Stimulated activated CD4-positive, alpha-beta T cell treated with anti-CD3 and anti-CD28 coated beads, Interleukin-2, amount 100 ng/mL, for 24 hours (primary cell): ENCODE measurements around the gene MUC22.
"Not testable (repeated sequence)": the region's sequence is repeated elsewhere in the genome, so short reads cannot be mapped to it uniquely, and the experiment has no call there.

Experiments
- DNase-seq, 2 donors: peaks; one replicate each; pipeline ENCODE4 v3.0.0-alpha.2; 2020

MUC22 gene

GRCh38 chr6:31010393-31011060 lies at the start of gene MUC22:
Gene MUC22 (plus strand): TSS chr6:31010474. CDS start chr6:31010707, 233 bp downstream.
- peak; percentile 32 to 36 for DNase-seq

GRCh38 chr6:30960907-30961673 lies 49.2 kb upstream of the MUC22 start:
- DNase-seq, result no peak

DNA sequence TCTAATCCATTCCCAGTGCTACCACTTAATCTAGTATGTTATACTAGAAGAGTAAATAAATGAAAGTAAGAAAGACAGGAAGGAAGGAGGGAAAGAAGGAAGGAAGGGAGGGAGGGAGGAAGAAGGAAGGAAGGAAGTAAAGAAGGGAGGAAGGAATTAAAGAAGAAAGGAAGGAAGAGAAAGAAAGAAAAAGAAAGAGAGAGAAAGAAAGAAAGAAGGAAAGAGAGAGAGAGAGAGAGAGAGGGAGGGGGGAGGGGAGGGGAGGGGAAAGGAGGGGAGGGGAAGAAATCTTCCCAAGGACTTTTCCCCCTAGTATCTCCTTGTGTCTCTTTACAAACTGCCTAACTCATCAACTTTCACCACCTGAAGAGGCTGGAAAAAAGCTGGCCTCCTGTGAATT lies 47.6 kb upstream of the MUC22 start:
- DNase-seq, result no peak

GRCh38 chr6:30963641-30964040 lies 46.6 kb upstream of the MUC22 start:
- no peak for DNase-seq

GRCh38 chr6:30964075-30964474 lies 46.2 kb upstream of the MUC22 start:
- no peak for DNase-seq

- no peak for DNase-seq
Measured at GRCh38 chr6:30965140-30965601, 45.1 kb upstream of the MUC22 start.

- DNase-seq, result no peak
Measured at GRCh38 chr6:30966154-30966553, 44.1 kb upstream of the MUC22 start.

DNA sequence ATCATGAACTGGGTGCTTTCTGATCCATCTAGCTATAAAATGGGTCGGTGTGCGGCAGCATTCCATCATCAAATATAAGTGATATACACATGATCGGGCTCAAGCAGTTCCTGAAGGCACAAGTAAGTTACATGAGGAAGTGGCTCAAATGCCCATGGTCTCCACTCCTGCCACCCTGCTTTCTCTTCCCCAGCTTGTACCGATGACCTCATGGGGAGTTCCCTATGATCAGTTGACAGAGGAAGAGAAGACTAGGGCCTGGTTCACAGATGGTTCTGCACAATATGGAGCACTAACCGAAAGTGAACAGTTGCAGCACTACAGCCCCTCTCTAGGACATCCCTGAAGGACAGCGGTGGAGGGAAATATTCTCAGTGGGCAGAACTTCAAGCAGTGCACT lies 41.1 kb upstream of the MUC22 start:
- not testable (repeated sequence) for DNase-seq

DNA sequence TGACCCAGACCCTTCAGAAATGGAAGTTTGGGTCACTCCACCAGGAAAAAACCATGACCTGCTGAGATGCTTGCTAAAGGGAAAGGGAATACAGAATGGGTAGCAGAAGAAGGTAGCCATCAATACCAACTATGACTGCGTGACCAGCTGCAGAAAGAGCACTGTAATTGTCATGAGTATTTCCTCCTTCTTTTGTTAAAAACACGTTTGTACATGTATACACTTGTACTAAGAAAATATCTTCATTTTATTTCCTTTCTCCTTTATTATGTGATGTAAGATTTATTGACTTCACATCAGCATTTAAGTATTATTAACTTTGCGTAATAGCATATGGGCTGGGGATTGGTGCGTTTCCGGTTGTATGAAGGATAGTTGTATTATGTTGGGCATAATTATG lies 39.3 kb upstream of the MUC22 start:
- no peak for DNase-seq

GRCh38 chr6:30972816-30973215 lies 37.5 kb upstream of the MUC22 start:
- DNase-seq, result no peak

- DNase-seq, result no peak
Measured at GRCh38 chr6:30974490-30975252, 35.6 kb upstream of the MUC22 start.

DNA sequence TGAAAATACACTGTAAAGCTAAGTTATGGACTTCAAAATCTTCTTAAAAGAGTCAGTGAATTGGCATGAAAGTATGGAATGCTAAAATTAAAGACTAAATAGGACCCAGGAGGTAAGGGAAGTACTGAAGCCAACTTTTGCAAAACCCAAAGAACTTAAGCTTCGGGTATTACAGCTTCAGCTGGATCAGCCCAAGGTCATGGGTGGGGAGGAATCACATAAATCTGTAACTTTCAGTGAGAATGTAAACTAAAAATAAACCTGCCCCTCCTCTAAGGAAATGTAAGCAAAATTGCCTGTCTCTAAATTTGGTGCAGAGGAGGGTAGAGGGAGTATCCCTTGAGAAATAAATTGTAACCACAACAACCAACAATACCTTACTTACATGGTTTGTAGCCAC lies 31.1 kb upstream of the MUC22 start:
- DNase-seq, result no peak

DNA sequence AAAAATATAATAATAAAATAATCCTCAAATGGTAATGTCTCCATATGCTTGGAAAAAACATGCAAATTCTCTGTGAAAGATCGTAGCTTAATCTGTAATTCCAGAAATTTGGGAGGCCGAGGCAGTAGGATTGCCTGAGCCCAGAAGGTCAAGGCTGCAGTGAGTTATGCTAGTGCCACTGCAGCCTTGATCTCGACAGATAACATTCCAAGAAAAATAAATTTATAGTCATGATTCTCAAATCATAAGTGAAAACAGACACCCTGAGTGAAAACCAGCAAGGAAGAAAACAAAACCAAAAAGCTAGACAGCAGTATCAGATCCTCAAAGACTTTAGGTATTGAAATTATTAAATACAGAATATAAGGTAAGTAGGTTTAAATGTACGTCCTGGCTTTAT lies 30.6 kb upstream of the MUC22 start:
- no peak for DNase-seq

DNA sequence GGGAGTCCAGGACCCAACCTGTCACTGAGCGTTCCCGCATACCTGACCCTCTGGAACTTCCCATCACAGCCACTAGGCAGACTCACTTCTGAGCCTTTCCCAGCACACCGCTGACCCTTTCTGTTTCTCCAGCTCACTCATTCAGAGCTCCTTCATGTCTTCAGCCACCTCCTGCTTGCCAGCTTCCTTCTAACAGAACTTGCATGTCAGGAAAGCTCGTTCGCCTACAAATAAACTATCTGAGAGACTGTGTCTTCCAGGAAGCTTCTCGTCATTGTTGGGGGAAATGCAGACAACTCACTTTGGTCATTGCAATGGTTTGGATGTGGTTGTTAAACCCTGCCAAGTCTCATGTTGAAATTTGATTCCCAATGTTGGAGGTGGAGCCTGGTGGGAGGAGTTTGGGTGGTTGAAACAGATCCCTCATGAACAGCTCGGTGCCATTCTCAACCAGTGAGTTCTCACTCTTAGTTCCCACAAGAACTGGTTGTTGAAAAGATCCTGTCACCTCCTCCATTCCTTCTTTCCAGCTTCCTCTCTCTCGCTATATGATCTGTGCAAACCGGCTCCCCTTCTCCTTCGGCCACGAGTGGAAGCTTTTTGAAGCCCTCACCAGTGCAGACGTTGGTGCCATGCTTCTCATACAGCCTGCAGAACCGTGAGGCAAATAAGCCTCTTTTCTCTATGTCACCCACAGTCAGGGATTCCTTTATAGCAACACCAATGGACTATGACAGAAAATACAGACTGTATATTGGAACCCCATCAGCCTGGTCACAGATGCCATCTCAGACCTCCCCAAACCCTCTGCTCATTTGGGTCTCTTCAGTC lies 28.1 kb upstream of the MUC22 start:
- DNase-seq, result no peak

GRCh38 chr6:30983439-30983838 lies 26.8 kb upstream of the MUC22 start, which contains the start of gene MUC21:
Gene MUC21 (plus strand): TSS chr6:30983718. CDS start chr6:30983959, 241 bp downstream.
- no peak for DNase-seq

GRCh38 chr6:30985490-30985889 lies 24.8 kb upstream of the MUC22 start:
- DNase-seq, result no peak

- no peak for DNase-seq
Measured at GRCh38 chr6:30987304-30987703, 23.0 kb upstream of the MUC22 start.

DNA sequence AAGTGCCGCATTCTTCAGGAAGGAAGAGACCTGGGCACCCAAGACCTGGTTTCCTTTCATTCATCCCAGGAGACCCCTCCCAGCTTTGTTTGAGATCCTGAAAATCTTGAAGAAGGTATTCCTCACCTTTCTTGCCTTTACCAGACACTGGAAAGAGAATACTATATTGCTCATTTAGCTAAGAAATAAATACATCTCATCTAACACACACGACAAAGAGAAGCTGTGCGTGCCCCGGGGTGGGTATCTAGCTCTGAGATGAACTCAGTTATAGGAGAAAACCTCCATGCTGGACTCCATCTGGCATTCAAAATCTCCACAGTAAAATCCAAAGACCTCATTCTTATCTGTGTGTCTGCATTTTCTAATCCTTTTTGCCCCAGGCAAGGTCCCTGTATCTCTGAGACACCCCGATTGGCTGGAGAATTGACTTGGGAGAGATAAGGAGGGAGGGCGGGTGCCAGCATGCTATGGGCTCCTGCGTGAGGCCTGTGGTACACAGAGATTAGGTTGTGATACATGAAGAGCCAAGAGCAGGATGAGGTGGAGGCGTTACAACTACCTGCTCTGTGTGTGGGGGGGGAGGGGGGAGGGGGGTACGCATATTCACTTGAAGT lies 22.0 kb upstream of the MUC22 start:
- no peak for DNase-seq

DNA sequence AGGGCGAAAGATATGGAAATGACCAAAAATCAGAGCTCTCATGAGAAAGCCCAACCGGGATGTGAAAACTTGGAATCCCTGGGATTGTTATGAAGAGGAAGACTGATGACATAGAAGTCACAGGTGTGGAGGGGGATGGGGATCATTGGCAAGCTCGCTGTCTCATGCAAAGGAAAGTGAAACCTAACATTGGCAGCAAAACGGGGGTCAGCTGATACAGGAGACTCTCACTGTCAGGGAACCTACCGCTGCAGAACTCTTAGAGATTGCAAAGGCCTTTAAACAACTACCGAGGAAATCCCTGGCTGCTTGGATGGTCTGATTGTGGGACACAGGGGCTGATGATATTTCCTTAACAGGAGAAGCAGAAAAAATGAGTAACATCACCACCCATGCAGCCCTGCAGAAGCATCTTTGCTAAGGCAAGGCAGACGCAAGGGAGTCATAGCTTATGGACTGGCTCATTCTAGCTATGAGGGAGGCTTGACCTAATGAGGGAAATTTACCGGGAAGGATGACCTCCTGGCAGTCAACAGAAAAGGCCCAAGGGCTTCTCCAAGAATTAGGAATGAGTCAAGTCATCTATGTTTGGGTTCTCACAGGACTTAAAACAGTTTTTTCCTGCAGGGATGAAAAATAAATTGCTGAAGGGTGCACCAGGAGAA lies 19.7 kb upstream of the MUC22 start:
- peak; percentile 4 to 21 for DNase-seq

GRCh38 chr6:30991891-30992290 lies 18.4 kb upstream of the MUC22 start:
- no peak for DNase-seq

DNA sequence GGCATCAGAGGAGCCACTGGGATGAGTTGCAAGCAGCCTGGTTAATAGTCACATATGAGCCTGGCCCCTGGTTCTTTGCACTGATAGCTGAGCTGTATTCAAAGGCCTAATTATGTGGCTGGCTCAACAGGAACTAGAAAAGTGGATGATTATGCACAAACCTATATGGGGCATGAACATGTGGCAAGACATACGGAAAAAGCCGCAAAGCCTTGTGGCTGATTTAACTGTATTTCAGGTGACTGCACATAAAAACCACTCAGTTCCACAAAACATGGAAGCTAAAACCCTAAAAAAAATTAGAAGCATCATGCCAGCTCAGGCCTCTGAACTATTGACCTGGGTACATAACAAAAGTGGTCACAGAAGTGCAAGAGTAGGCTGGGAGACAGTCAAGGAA lies 13.0 kb upstream of the MUC22 start:
- no peak for DNase-seq

DNA sequence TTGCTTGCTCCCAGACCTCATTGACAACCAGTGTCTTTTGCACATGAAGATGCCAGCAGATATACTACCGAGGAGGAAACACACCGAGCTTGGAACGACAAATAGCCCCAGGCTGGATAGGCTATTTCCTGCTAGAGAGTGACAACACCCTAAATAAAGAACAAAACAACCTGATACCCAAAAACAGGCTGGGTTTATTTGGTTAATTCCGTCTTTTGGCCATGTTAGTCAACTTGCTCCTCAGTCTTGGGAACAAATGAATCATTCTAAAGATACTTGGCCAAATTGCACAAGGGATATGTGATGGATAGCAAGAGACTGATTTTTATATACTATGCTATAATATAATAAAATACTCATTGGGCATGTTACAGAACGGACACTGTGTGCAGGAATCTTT lies 11.5 kb upstream of the MUC22 start:
- no peak for DNase-seq
